B cell (primary cell): ENCODE measurements around the gene FSCN2. TPM values are rescaled to one million over a fixed set of nuclear protein-coding genes. Genes with fewer than 3 reads are reported as not detected.

Source experiments
- ATAC-seq: fragments of 200-7000 bp; cut with Tn5 transposase; one replicate; pipeline ENCODE4 v1.10.0; 2021; ENCODE audit warnings: low read depth, mild to moderate bottlenecking, moderate number of reproducible peaks, moderate library complexity
- CTCF ChIA-PET: fragments of 350-600 bp; sonication (Branson Sonifier 250); formaldehyde crosslinking; loops from one replicate; lab custom pipeline; 2021; ENCODE audit warnings: antibody characterized with exemption, inconsistent platforms; lab: Charles Lee
- POLR2A ChIA-PET: fragments of 350-600 bp; sonication (Branson Sonifier 250); formaldehyde crosslinking; loops from one replicate; lab custom pipeline; 2021; ENCODE audit warnings: antibody characterized with exemption; lab: Charles Lee
- DNase-seq: peaks from one replicate; pipeline ENCODE4 v3.0.0; 2013
- H2AFZ ChIP-seq: 2 replicates; pipeline ENCODE4 v1.6.1; 2012; ENCODE audit warnings: mild to moderate bottlenecking, low read depth, low read length; ENCODE audit not compliant: insufficient read depth, poor library complexity, severe bottlenecking
- H3K27ac ChIP-seq, 2 donors: 1 replicate in 1 of 2; 2 replicates in 1 of 2; pipeline ENCODE4 v1.5.1; 2012 to 2013; ENCODE audit warnings: low read length in 2 of 2, mild to moderate bottlenecking in 2 of 2, moderate library complexity in 1 of 2
- H3K27me3 ChIP-seq, 4 experiments: fragments of 200-600 bp in 1 of 4; sonication (generic) in 1 of 4; replicated peaks in 1 of 4; 1 replicate in 2 of 4; 2 replicates in 2 of 4; pipeline versions ENCODE4 v1.6.1 to v1.7.0; 2013 to 2016; ENCODE audit warnings: low read length in 3 of 4, mild to moderate bottlenecking in 2 of 4, mixed read lengths in 1 of 4, moderate library complexity in 1 of 4; ENCODE audit not compliant: insufficient read depth in 4 of 4, control insufficient read depth in 3 of 4; ENCODE audit errors: control extremely low read depth in 1 of 4
- H3K36me3 ChIP-seq, 2 experiments: replicated peaks in 1 of 2; 1 replicate in 1 of 2; 2 replicates in 1 of 2; pipeline versions ENCODE4 v1.6.1 to v1.7.1; 2013; ENCODE audit warnings: low read length in 1 of 2; ENCODE audit not compliant: insufficient read depth in 2 of 2, control insufficient read depth in 1 of 2; ENCODE audit errors: control extremely low read depth in 1 of 2, extremely low read depth in 1 of 2
- H3K4me1 ChIP-seq, 2 donors: fragments of 200-600 bp in 1 of 2; sonication (generic) in 1 of 2; 1 replicate in 1 of 2; 2 replicates in 1 of 2; pipeline versions ENCODE4 v1.5.1 to v1.6.1; 2013 to 2017; ENCODE audit warnings: low read length in 2 of 2; ENCODE audit not compliant: control insufficient read depth in 2 of 2, insufficient read depth in 2 of 2
- H3K4me2 ChIP-seq: replicated peaks from 2 replicates; pipeline ENCODE3; 2012; ENCODE audit warnings: mild to moderate bottlenecking, low read depth, low read length; ENCODE audit not compliant: poor library complexity, severe bottlenecking
- H3K4me3 ChIP-seq, 5 experiments: fragments of 200-600 bp in 1 of 5; sonication (generic) in 1 of 5; 1 replicate in 3 of 5; 2 replicates in 2 of 5; pipeline versions ENCODE4 v1.5.1 to v1.7.0; 2011 to 2016; ENCODE audit warnings: low read length in 4 of 5, mild to moderate bottlenecking in 4 of 5, low read depth in 2 of 5, control low read depth in 1 of 5, moderate library complexity in 1 of 5; ENCODE audit not compliant: insufficient read depth in 1 of 5; ENCODE audit errors: control extremely low read depth in 1 of 5, extremely low read depth in 1 of 5
- H3K79me2 ChIP-seq: fragments of 200-600 bp; sonication (generic); one replicate; pipeline ENCODE4 v1.6.0; 2016; ENCODE audit warnings: low read length; ENCODE audit not compliant: control insufficient read depth, insufficient read depth
- H3K9ac ChIP-seq: fragments of 200-600 bp; sonication (generic); 2 replicates; pipeline ENCODE4 v1.6.1; 2017; ENCODE audit warnings: mild to moderate bottlenecking, low read length, moderate library complexity
- H3K9me3 ChIP-seq, 3 donors: one replicate each; pipeline versions ENCODE4 v1.6.1 to v1.7.1; 2013; ENCODE audit warnings: low read length in 2 of 3; ENCODE audit not compliant: control insufficient read depth in 2 of 3, insufficient read depth in 1 of 3; ENCODE audit errors: control extremely low read depth in 1 of 3
- H4K20me1 ChIP-seq: 2 replicates; pipeline ENCODE4 v1.6.0; 2012; ENCODE audit warnings: mild to moderate bottlenecking, low read length; ENCODE audit not compliant: insufficient read depth, control insufficient read depth, poor library complexity, severe bottlenecking
- H3K27ac Mint-ChIP-seq: one replicate; pipeline ENCODE4 v1.8.0; 2021; ENCODE audit warnings: mixed read lengths
- H3K27me3 Mint-ChIP-seq: one replicate; pipeline ENCODE4 v1.8.0; 2021; ENCODE audit warnings: mixed read lengths
- H3K4me1 Mint-ChIP-seq: one replicate; pipeline ENCODE4 v1.8.0; 2021; ENCODE audit warnings: mixed read lengths
- H3K4me3 Mint-ChIP-seq: one replicate; pipeline ENCODE4 v1.8.0; 2021; ENCODE audit warnings: mixed read lengths
- H3K9me3 Mint-ChIP-seq: one replicate; pipeline ENCODE4 v1.8.0; 2022; ENCODE audit warnings: mixed read lengths; ENCODE audit not compliant: insufficient read depth
- EZH2 ChIP-seq: IDR thresholded peaks from 2 replicates; pipeline ENCODE4 v1.6.1; 2012; ENCODE audit warnings: borderline replicate concordance, low read depth, mild to moderate bottlenecking, moderate library complexity, low read length; ENCODE audit not compliant: insufficient read depth, poor library complexity, severe bottlenecking
- WGBS: methylation state at CpG from one replicate; pipeline ENCODE4 v1.1.5; 2013; ENCODE audit warnings: missing lambda C conversion rate; ENCODE audit not compliant: insufficient coverage; 5-methylcytosine and 5-hydroxymethylcytosine counted together
- intact Hi-C: fragments of 100-400 bp; cut with micrococcal nuclease; formaldehyde crosslinking; loops from one replicate; pipeline ENCODE4 v1.10.0; 2022
- polyA plus RNA-seq: library from polyadenylated mRNA; depleted of rRNA; stranded (reverse); fragments of >200 nt; gene quantifications from 2 replicates; pipeline ENCODE4 v1.2.3, GENCODE V29; 2012
- total RNA-seq, 2 donors: library from RNA; stranded (reverse); fragments of 120-200 nt in 1 of 2; gene quantifications; 1 replicate in 1 of 2; 2 replicates in 1 of 2; pipeline versions ENCODE4 v1.2.3 to v1.2.4, GENCODE V29; 2013 to 2022
- TF ChIP-seq, protein P1 (sequence below): fragments of 200-600 bp; IDR thresholded peaks from one replicate; pipeline ENCODE4 v1.8.0; 2022; ENCODE audit warnings: antibody characterized with exemption, mild to moderate bottlenecking

The FSCN2 gene
- total and polyA plus RNA-seq, 2 donors (not counting 1 experiment from before 2014, with no cell fraction given): 6.3 to 12.0 TPM

DNA sequence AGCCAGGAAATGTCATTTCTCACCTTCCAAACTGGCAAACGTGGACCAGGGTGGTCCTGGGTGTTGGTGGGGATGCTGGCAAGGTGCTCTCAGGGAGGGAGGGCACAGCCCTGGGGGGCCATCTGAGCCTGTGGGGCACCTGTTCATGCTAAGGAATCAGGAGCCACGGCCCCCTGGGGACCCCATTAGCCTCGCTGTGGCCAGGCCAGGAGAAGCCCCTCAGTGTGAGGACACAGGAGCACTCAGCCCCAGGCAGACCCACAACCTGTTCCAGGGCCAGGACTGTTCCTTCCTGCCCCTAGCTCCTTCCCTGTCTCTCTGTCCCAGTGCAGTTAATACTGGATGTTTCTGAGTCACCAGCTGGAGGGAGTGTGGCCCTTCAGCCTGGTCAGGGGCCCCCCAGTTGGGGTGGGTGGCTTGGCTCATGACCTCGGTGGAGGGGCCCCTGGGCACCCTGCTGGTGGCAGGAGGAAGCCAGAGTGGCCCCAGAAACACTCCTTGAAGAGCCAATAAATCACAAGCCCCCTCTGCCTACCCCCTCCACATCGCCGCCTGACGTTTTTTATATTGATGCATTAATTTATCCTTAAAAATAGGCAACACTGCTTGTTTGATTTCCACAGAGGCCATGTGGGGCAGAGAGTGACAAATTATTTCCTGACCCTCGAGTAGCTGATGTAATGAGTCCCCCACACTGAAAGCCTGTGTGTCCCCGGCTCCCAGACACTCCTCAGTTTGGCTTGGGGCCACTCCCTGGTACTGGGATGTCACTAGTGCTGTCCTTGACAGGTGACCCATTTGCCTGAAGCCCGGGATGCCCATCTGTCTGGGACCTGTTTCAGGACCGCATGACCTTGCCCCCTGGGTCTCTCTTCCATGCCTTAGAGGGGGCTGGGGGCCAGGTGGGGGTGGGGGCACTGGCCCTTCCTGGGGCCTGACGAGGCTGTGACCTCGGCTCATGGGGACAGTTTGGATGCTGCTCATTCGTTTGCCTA lies 37.9 kb upstream of the FSCN2 start:
- H3K4me3 ChIP-seq: no peak overlapping the region
- H3K4me1 ChIP-seq: peaks cover 9 to 13% of the 10 kb centered on the region in 2 donors
- no peaks in the 10 kb centered on the region for H4K20me1 ChIP-seq
- no peak overlapping the region for H3K4me2 ChIP-seq
- ChIA-PET POLR2A (interaction anchor here (0.6 to 1.5 kb wide), 2 partner anchors 15 to 62 kb away, joined by 3 to 4 read pairs; no protein-coding TSS in a partner anchor), CTCF (interaction anchor here (1.0 to 2.4 kb wide), 3 partner anchors 111 to 348 kb away, joined by 3 to 6 read pairs (median 5); no protein-coding TSS in a partner anchor)
- no peaks in the 10 kb centered on the region for H3K9me3 Mint-ChIP-seq
- no peak overlapping the region for H3K27ac Mint-ChIP-seq
- H3K4me3 Mint-ChIP-seq: peak overlapping the region; percentile 70
- H3K27ac ChIP-seq: no peak overlapping the region
- H3K27me3 Mint-ChIP-seq: peaks cover 21% of the 10 kb centered on the region
- H2AFZ ChIP-seq: no peak overlapping the region
- H3K4me1 Mint-ChIP-seq: peaks cover 5% of the 10 kb centered on the region
- H3K79me2 ChIP-seq: no peaks in the 10 kb centered on the region
- intact Hi-C loops: loop anchor here (10.0 kb wide), 1 partner anchor 115 kb away; no protein-coding TSS in a partner anchor
- 64% methylated on average over 8 of the region's 14 CpGs for WGBS
- H3K9me3 ChIP-seq: peaks cover 0 to 4% (median 0%) of the 10 kb centered on the region in 3 donors
- H3K36me3 ChIP-seq: no peaks in the 10 kb centered on the region
- no peak for TF ChIP-seq EZH2
- TF ChIP-seq, protein P1, sequence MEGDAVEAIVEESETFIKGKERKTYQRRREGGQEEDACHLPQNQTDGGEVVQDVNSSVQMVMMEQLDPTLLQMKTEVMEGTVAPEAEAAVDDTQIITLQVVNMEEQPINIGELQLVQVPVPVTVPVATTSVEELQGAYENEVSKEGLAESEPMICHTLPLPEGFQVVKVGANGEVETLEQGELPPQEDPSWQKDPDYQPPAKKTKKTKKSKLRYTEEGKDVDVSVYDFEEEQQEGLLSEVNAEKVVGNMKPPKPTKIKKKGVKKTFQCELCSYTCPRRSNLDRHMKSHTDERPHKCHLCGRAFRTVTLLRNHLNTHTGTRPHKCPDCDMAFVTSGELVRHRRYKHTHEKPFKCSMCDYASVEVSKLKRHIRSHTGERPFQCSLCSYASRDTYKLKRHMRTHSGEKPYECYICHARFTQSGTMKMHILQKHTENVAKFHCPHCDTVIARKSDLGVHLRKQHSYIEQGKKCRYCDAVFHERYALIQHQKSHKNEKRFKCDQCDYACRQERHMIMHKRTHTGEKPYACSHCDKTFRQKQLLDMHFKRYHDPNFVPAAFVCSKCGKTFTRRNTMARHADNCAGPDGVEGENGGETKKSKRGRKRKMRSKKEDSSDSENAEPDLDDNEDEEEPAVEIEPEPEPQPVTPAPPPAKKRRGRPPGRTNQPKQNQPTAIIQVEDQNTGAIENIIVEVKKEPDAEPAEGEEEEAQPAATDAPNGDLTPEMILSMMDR: no peak
- no peak for ATAC-seq
- no peak for DNase-seq
- H3K27me3 ChIP-seq: peaks cover 0 to 12% (median 2%) of the 10 kb centered on the region in 4 experiments
- no peak overlapping the region for H3K9ac ChIP-seq
